GM12864 (cell line): Measurements from ENCODE around the gene KCNJ10.

Source experiments
- DNase-seq: peaks from one replicate; pipeline ENCODE4 v3.0.0-alpha.2; 2011; ENCODE audit warnings: low read depth
- H3K4me3 ChIP-seq: 2 replicates; pipeline ENCODE4 v1.5.1; 2011; ENCODE audit warnings: mild to moderate bottlenecking, low read depth, low read length, control low read depth
- TF ChIP-seq, protein P1 (sequence below): IDR thresholded peaks from 2 replicates; pipeline ENCODE4 v1.5.1; 2011; ENCODE audit warnings: low read depth, mild to moderate bottlenecking, moderate library complexity, low read length, control low read depth, inconsistent platforms; ENCODE audit errors: missing control alignments

The KCNJ10 gene

DNA sequence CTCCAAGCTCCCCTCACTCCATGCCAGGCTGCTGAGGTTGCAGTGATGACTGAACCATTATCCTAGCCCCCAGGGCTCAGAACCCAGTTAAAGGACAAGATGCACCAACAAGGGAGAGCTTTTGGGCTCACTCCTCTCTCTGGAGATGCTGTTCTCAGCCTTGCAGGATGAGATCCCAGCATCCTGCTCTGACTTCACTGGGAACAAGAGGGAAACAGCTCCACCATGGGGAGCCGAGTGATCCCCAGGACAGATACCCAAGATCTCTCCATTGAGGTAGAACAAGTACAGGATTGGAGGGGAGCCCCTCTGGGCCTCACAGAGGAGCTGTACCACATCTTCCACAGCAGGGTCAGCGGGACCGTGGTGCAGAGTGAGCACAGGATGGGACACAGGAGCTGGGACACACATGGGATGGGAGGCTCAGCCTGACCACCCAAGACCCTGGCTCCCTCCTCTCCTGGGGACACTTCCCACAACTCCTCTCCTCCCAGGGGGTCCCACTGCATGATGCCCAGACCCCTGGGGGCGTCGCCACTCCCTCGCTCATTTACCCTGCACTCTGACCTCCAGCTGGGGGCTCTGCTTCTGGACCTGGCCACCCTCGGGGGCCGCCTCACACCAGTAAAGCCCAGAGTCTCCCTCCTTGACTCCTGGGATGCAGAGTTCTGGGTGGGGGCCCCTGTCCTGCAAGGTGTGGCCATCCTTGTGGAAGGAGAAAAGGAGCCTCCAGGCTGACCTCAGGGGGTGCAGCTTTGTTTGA, 97.3 kb downstream of the KCNJ10 start:
- TF ChIP-seq, protein P1, sequence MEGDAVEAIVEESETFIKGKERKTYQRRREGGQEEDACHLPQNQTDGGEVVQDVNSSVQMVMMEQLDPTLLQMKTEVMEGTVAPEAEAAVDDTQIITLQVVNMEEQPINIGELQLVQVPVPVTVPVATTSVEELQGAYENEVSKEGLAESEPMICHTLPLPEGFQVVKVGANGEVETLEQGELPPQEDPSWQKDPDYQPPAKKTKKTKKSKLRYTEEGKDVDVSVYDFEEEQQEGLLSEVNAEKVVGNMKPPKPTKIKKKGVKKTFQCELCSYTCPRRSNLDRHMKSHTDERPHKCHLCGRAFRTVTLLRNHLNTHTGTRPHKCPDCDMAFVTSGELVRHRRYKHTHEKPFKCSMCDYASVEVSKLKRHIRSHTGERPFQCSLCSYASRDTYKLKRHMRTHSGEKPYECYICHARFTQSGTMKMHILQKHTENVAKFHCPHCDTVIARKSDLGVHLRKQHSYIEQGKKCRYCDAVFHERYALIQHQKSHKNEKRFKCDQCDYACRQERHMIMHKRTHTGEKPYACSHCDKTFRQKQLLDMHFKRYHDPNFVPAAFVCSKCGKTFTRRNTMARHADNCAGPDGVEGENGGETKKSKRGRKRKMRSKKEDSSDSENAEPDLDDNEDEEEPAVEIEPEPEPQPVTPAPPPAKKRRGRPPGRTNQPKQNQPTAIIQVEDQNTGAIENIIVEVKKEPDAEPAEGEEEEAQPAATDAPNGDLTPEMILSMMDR = no peak
- H3K4me3 ChIP-seq = no peak overlapping the region
- DNase-seq = no peak

DNA sequence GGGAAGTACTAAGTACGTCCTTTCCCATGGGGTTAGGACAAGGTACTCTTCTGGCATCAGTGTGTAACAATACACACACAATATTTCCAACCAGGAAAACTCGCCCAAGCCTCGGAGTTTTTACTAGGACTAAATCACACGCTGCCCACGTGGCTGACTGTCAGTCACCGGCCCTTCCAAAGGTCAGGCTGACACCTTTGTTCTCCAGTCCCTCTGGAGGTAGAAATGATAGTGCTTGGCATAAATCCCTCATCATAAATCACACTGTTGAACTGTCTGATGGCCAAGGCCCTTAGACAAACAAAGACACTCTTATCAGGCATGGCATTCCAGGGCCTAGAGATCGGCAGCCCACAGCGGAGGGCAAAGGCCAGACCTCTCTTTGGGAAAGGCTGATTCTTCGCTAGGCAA, 99.0 kb downstream of the KCNJ10 start:
- no peak for DNase-seq
- TF ChIP-seq, protein P1 = no peak
- no peak overlapping the region for H3K4me3 ChIP-seq

GRCh38 chr1:159968901-159969300, 101.1 kb downstream of the KCNJ10 start:
- TF ChIP-seq, protein P1 = no peak

DNA sequence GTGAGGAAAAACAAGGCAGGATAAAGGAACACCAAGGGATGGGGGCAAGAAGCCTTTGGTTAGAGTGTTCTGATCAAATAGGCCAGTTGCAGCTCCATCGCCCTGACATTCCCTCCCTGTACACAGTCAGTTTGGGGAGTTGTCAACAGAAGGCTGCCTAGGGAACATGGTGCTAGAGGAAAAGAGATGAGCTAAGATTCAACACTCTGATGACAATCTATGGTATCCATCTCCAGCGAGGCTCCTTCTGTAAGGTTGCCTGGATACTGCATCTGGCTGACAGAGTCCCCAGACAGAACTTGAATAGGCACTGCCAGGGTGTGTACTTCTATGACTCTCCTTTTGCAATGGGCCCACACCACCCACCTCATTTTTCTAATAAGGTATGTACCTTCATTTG, 104.7 kb downstream of the KCNJ10 start:
- no peak for DNase-seq
- TF ChIP-seq, protein P1 = no peak
- H3K4me3 ChIP-seq = no peak overlapping the region

More at GRCh38 chr1:159968901-159969300, 101.1 kb downstream of the KCNJ10 start:
- DNase-seq = no peak
- H3K4me3 ChIP-seq = no peak overlapping the region

- H3K4me3 ChIP-seq = no peak overlapping the region
- TF ChIP-seq, protein P1 = no peak
- no peak for DNase-seq
Observed at GRCh38 chr1:159964144-159964543, 105.8 kb downstream of the KCNJ10 start.

DNA sequence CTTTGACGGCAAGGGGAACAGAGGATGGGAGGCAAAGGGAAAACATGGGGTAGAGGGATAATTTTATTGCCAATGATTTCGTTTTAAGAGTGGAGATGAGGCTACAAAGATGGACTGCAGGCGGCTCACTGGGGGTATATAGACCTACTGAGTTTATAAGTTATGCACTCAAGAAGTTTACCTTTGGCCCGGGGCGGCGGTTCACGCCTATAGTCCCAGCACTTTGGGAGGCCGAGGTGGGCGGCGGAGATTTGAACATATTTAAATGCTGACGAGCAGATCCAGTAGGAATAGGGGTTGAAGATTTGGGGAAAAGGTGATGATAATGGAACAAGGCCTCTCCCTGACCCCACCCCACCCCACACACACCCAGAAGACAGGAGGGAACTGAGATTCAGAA, 107.8 kb downstream of the KCNJ10 start:
- TF ChIP-seq, protein P1 = no peak
- no peak overlapping the region for H3K4me3 ChIP-seq
- DNase-seq = no peak

DNA sequence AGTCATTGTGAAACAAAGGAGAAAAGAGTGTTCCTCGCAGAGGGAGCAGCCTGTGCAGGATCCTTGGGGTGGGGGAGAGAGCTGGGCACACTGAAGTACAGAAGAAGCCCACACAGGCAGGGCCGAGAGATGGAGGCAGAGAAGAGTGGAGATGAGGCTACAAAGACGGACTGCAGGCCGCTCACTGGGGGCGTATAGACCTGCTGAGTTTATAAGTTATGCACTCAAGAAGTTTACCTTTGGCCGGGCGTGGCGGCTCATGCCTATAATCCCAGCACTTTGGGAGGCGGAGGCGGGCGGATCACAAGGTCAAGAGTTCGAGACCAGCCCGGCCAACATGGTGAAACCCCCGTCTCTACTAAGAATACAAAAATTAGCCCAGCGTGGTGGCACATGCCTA, 108.3 kb downstream of the KCNJ10 start:
- TF ChIP-seq, protein P1 = no peak
- DNase-seq = no peak
- H3K4me3 ChIP-seq = no peak overlapping the region
